Measurements from ENCODE around the gene ADH7.

Gene ADH7

GRCh38 chr4:99435154-99435553 is at the start of gene ADH7:
Gene ADH7, minus strand, starts transcription at chr4:99435342. Its CDS starts 109 bp downstream, at chr4:99435233.
- no peak for DNase-seq (ENCODE audit: low read depth)
- TF ChIP-seq, protein P1, sequence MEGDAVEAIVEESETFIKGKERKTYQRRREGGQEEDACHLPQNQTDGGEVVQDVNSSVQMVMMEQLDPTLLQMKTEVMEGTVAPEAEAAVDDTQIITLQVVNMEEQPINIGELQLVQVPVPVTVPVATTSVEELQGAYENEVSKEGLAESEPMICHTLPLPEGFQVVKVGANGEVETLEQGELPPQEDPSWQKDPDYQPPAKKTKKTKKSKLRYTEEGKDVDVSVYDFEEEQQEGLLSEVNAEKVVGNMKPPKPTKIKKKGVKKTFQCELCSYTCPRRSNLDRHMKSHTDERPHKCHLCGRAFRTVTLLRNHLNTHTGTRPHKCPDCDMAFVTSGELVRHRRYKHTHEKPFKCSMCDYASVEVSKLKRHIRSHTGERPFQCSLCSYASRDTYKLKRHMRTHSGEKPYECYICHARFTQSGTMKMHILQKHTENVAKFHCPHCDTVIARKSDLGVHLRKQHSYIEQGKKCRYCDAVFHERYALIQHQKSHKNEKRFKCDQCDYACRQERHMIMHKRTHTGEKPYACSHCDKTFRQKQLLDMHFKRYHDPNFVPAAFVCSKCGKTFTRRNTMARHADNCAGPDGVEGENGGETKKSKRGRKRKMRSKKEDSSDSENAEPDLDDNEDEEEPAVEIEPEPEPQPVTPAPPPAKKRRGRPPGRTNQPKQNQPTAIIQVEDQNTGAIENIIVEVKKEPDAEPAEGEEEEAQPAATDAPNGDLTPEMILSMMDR (IDR thresholded peaks at IDR 0.05; ENCODE audit: insufficient read depth, low read depth, low read length, missing control alignments): no peak
- no peak within 1 kb of the TSS for H3K4me3 ChIP-seq (ENCODE audit: low read depth, low read length)

- TF ChIP-seq, protein P1 (IDR thresholded peaks at IDR 0.05; ENCODE audit: insufficient read depth, low read depth, low read length, missing control alignments): no peak
- no peak overlapping the region for H3K4me3 ChIP-seq (ENCODE audit: low read depth, low read length)
- no peak for DNase-seq (ENCODE audit: low read depth)
These were observed 48.5 kb upstream of the ADH7 start for GRCh38 chr4:99483636-99484035.

- no peak for DNase-seq (ENCODE audit: low read depth)
- TF ChIP-seq, protein P1 (IDR thresholded peaks at IDR 0.05; ENCODE audit: insufficient read depth, low read depth, low read length, missing control alignments): no peak
- no peak overlapping the region for H3K4me3 ChIP-seq (ENCODE audit: low read depth, low read length)
These were observed 38.0 kb upstream of the ADH7 start for GRCh38 chr4:99473131-99473530.

GRCh38 chr4:99471896-99472295 is 36.8 kb upstream of the ADH7 start:
- H3K4me3 ChIP-seq (ENCODE audit: low read depth, low read length): no peak overlapping the region
- TF ChIP-seq, protein P1 (IDR thresholded peaks at IDR 0.05; ENCODE audit: insufficient read depth, low read depth, low read length, missing control alignments): no peak
- no peak for DNase-seq (ENCODE audit: low read depth)

DNA sequence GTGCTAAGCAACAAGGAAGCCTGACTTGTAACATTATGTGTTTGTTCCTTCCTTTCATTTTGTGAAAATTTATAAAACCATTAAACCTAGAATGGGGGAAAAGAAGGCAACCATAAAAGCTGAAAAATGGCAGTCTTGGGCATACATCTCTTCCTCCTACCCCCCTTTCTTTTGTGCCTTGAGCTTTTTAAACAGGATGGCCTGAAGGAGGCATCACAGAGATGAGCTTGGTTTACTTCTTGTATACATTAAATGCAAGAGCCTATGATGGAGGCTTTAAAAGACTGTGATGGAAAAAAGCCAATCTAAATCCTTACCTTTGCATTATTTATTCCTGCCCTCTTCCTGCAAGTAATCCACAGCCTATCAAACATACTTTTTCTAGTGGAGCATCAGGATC is 36.2 kb upstream of the ADH7 start:
- DNase-seq (ENCODE audit: low read depth): no peak
- H3K4me3 ChIP-seq (ENCODE audit: low read depth, low read length): no peak overlapping the region
- TF ChIP-seq, protein P1 (IDR thresholded peaks at IDR 0.05; ENCODE audit: insufficient read depth, low read depth, low read length, missing control alignments): no peak

GRCh38 chr4:99468889-99469288 is 33.7 kb upstream of the ADH7 start:
- TF ChIP-seq, protein P1 (IDR thresholded peaks at IDR 0.05; ENCODE audit: insufficient read depth, low read depth, low read length, missing control alignments): no peak
- no peak for DNase-seq (ENCODE audit: low read depth)
- no peak overlapping the region for H3K4me3 ChIP-seq (ENCODE audit: low read depth, low read length)

DNA sequence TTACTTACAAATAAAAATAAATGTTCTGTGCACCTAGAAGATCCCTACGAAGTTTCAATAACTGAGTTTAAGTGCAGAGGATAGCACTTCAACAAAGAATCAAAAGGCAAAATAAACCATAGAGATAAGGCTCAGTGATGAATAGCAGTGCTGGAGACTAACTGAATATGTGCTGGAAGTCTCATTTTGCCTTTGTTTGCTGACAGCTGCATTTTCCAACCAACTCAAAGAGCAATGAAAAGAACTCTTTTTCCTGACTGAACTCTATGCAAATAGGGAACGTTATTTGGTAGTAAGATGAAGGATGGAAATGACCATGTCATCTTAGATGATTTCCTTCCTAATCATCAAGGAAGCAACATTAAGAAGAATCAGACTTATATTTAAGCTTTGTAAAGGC is 32.7 kb upstream of the ADH7 start:
- no peak for DNase-seq (ENCODE audit: low read depth)
- TF ChIP-seq, protein P1 (IDR thresholded peaks at IDR 0.05; ENCODE audit: insufficient read depth, low read depth, low read length, missing control alignments): no peak
- no peak overlapping the region for H3K4me3 ChIP-seq (ENCODE audit: low read depth, low read length)

Data from GM12865 (cell line).